ENCODE results near the gene SUMF2.
"Not testable (repeated sequence)": the region's sequence is repeated elsewhere in the genome, so short reads cannot be mapped to it uniquely, and the experiment has no call there.

SUMF2 gene

GRCh38 chr7:56106108-56107073, 42.3 kb downstream of the SUMF2 start, which contains the start of gene CHCHD2:
Gene CHCHD2, minus strand, starts transcription at chr7:56106476. Its CDS starts 63 bp downstream, at chr7:56106413.
- DNase-seq (ENCODE audit: low read depth in 2 of 2), result peak; percentile 96

- DNase-seq (ENCODE audit: low read depth in 2 of 2), result no peak
Measured at GRCh38 chr7:56107954-56108258, 43.8 kb downstream of the SUMF2 start.

- DNase-seq (ENCODE audit: low read depth in 2 of 2), result no peak
Measured at GRCh38 chr7:56110611-56111010, 46.5 kb downstream of the SUMF2 start.

- DNase-seq (ENCODE audit: low read depth in 2 of 2), result not testable (repeated sequence)
Measured at GRCh38 chr7:56112244-56112643, 48.2 kb downstream of the SUMF2 start.

GRCh38 chr7:56115852-56116538, 51.9 kb downstream of the SUMF2 start, which contains the start of gene NUPR2:
Gene NUPR2, minus strand, starts transcription at chr7:56116417. Its CDS starts 103 bp downstream, at chr7:56116314.
- no peak for DNase-seq (ENCODE audit: low read depth in 2 of 2)

- no peak for DNase-seq (ENCODE audit: low read depth in 2 of 2)
Measured at GRCh38 chr7:56121440-56121839, 57.4 kb downstream of the SUMF2 start.

GRCh38 chr7:56124981-56125380, 60.9 kb downstream of the SUMF2 start:
- no peak for DNase-seq (ENCODE audit: low read depth in 2 of 2)

- DNase-seq (ENCODE audit: low read depth in 2 of 2), result no peak
Measured at GRCh38 chr7:56125831-56126230, 61.7 kb downstream of the SUMF2 start.

GRCh38 chr7:56127241-56127975, 63.3 kb downstream of the SUMF2 start:
- DNase-seq (ENCODE audit: low read depth in 2 of 2), result no peak
